SK-N-SH treated with all-trans-retinoic acid at 6 μM for 48 hours (cell line): Measurements from ENCODE around the gene OR5AP2.
"Not testable (repeated sequence)": the region's sequence is repeated elsewhere in the genome, so short reads cannot be mapped to it uniquely, and the experiment has no call there.

Experiments
- ATAC-seq: fragments of 200-7000 bp; cut with Tn5 transposase; 3 replicates; pipeline ENCODE4 v1.9.1; 2020; ENCODE audit warnings: mild to moderate bottlenecking, moderate library complexity
- ARNTL ChIP-seq: fragments of 450-650 bp; formaldehyde crosslinking; IDR thresholded peaks from 2 replicates; pipeline ENCODE4 v1.5.0; 2020; ENCODE audit warnings: low read depth, mild to moderate bottlenecking, moderate library complexity, borderline replicate concordance
- CSDC2 ChIP-seq: fragments of 250-450 bp; sonication (Bioruptor Pico); IDR thresholded peaks from 2 replicates; pipeline ENCODE4 v1.5.0; 2020; ENCODE audit warnings: mild to moderate bottlenecking, moderate library complexity
- ESRRG ChIP-seq: fragments of 250-450 bp; sonication (Bioruptor Pico); IDR thresholded peaks from 2 replicates; pipeline ENCODE4 v1.6.1; 2021; ENCODE audit warnings: mild to moderate bottlenecking
- GLIS3 ChIP-seq: fragments of 250-450 bp; sonication (Bioruptor Pico); IDR thresholded peaks from 2 replicates; pipeline ENCODE4 v1.5.0; 2020; ENCODE audit warnings: mild to moderate bottlenecking, moderate library complexity
- ISL1 ChIP-seq: fragments of 250-450 bp; sonication (Bioruptor Pico); IDR thresholded peaks from 2 replicates; pipeline ENCODE4 v2.1.2; 2022; ENCODE audit warnings: mild to moderate bottlenecking, moderate library complexity
- PPARA ChIP-seq: fragments of 250-450 bp; sonication (Bioruptor Pico); IDR thresholded peaks from 2 replicates; pipeline ENCODE4 v1.5.0; 2020; ENCODE audit warnings: mild to moderate bottlenecking, borderline replicate concordance
- SNAI2 ChIP-seq: fragments of 250-450 bp; sonication (Bioruptor Pico); IDR thresholded peaks from 2 replicates; pipeline ENCODE4 v1.5.0; 2020; ENCODE audit warnings: mild to moderate bottlenecking, moderate library complexity
- TCF4 ChIP-seq: fragments of 250-450 bp; sonication (Bioruptor Pico); IDR thresholded peaks from 2 replicates; pipeline ENCODE4 v1.8.0; 2021; ENCODE audit warnings: mild to moderate bottlenecking, moderate library complexity, borderline replicate concordance
- TOX ChIP-seq: fragments of 250-450 bp; sonication (Bioruptor Pico); IDR thresholded peaks from 2 replicates; pipeline ENCODE4 v1.8.0; 2021; ENCODE audit warnings: mild to moderate bottlenecking, moderate library complexity, borderline replicate concordance
- ZC3H10 ChIP-seq: fragments of 250-450 bp; sonication (Bioruptor Pico); IDR thresholded peaks from 2 replicates; pipeline ENCODE4 v1.5.1; 2021; ENCODE audit warnings: mild to moderate bottlenecking, moderate library complexity
- ZFP3 ChIP-seq: fragments of 250-450 bp; sonication (Bioruptor Pico); IDR thresholded peaks from 2 replicates; pipeline ENCODE4 v1.5.0; 2020; ENCODE audit warnings: mild to moderate bottlenecking, moderate library complexity
- ZFP30 ChIP-seq: fragments of 450-650 bp; formaldehyde crosslinking; IDR thresholded peaks from 2 replicates; pipeline ENCODE4 v1.5.0; 2022; ENCODE audit warnings: mild to moderate bottlenecking, moderate library complexity
- ZNF8 ChIP-seq: fragments of 450-650 bp; formaldehyde crosslinking; IDR thresholded peaks from 2 replicates; pipeline ENCODE4 v1.5.0; 2020; ENCODE audit warnings: mild to moderate bottlenecking, moderate library complexity
- TF ChIP-seq, protein P1 (sequence below): fragments of 250-450 bp; sonication (Bioruptor Pico); IDR thresholded peaks from 2 replicates; pipeline ENCODE4 v1.8.0; 2020; ENCODE audit warnings: mild to moderate bottlenecking, moderate library complexity, borderline replicate concordance
- TF ChIP-seq, protein P2 (sequence below): fragments of 250-450 bp; sonication (Bioruptor Pico); IDR thresholded peaks from 2 replicates; pipeline ENCODE4 v1.8.0; 2021; ENCODE audit warnings: low read depth, mild to moderate bottlenecking, moderate library complexity, borderline replicate concordance

The OR5AP2 gene

DNA sequence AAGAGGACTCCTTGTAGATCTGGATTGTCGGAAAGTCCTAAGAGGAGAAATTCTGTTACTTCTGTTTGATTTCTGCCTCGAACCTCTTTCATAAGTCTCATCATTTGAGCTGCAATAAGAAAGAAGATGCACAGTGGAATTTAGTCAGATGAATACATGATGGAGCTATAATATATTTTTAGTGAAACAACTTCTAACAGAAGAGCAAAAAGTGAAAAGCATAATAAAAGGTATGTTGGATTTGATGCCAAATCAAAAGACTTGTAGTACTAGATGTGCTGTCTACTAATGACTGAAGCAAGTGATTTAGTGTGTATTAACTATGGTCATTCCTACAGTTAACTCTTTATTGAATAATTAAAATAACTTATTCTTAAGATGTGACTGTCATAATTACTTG, at the start of gene OR5AP2:
Gene OR5AP2 (minus strand): TSS at position 101 of the 400 bp plus-strand sequence. CDS start 0 bp downstream, at position 101.
- ATAC-seq: no peak
- TF ChIP-seq GLIS3 (no peak), ISL1 (CRISPR knock-in tag) (no peak), TOX (CRISPR knock-in tag) (no peak)
- TF ChIP-seq, protein P1, sequence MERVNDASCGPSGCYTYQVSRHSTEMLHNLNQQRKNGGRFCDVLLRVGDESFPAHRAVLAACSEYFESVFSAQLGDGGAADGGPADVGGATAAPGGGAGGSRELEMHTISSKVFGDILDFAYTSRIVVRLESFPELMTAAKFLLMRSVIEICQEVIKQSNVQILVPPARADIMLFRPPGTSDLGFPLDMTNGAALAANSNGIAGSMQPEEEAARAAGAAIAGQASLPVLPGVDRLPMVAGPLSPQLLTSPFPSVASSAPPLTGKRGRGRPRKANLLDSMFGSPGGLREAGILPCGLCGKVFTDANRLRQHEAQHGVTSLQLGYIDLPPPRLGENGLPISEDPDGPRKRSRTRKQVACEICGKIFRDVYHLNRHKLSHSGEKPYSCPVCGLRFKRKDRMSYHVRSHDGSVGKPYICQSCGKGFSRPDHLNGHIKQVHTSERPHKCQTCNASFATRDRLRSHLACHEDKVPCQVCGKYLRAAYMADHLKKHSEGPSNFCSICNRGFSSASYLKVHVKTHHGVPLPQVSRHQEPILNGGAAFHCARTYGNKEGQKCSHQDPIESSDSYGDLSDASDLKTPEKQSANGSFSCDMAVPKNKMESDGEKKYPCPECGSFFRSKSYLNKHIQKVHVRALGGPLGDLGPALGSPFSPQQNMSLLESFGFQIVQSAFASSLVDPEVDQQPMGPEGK (CRISPR knock-in tag): no peak

DNA sequence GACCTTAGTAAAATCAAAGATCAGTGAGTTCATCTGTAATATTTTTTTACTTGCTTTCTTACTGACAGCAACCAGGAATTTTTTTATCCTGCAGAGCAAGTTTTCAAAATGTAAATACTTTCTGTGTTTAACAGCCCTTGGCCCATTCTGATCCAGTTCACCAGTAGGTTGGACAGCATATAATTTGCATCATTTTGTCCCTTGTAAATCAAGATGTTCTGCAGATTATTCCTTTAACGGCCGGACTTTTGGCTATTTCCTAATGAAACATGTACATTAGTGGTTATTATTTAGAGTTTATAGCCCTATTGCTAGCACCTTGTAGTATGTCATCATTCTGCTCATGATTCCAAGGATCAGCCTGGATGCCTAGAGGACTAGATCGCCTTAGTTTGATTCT, 48.9 kb upstream of the OR5AP2 start:
- not testable (repeated sequence) for ATAC-seq

- no peak for ATAC-seq
- TF ChIP-seq SNAI2 (CRISPR knock-in tag) (no peak), TCF4 (CRISPR knock-in tag) (no peak), ESRRG (CRISPR knock-in tag) (no peak), ZFP3 (CRISPR knock-in tag) (no peak)
- TF ChIP-seq, protein P2, sequence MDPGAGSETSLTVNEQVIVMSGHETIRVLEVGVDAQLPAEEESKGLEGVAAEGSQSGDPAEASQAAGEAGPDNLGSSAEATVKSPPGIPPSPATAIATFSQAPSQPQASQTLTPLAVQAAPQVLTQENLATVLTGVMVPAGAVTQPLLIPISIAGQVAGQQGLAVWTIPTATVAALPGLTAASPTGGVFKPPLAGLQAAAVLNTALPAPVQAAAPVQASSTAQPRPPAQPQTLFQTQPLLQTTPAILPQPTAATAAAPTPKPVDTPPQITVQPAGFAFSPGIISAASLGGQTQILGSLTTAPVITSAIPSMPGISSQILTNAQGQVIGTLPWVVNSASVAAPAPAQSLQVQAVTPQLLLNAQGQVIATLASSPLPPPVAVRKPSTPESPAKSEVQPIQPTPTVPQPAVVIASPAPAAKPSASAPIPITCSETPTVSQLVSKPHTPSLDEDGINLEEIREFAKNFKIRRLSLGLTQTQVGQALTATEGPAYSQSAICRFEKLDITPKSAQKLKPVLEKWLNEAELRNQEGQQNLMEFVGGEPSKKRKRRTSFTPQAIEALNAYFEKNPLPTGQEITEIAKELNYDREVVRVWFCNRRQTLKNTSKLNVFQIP (CRISPR knock-in tag): no peak
These were observed 46.4 kb upstream of the OR5AP2 start for GRCh38 chr11:56688554-56689100.

DNA sequence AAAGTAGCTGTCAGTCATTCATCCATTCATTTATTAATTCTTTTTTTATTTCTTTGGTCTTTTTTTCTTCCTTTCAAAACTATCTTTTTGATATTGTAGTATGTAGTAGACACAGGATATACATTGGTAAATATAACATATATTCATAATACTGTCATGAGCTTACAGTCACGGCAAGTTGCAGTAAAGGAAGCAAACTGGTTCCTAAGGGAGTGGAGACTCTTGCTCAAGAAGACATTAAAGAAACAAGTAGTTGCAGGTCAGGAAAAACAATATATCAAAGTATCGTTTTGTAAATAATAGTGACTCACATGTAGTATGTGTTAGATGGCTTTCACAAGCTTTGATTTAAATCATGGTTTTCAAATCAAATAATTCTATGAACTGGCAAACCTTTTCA, 28.7 kb upstream of the OR5AP2 start:
- no peak for ATAC-seq

GRCh38 chr11:56663386-56663785, 21.1 kb upstream of the OR5AP2 start, which contains the start of gene OR5AR1:
Gene OR5AR1 (plus strand): TSS chr11:56663686. CDS start chr11:56663686, 0 bp downstream.
- no peak for ATAC-seq
- TF ChIP-seq ZFP3 (CRISPR knock-in tag) (no peak), ZC3H10 (CRISPR knock-in tag) (no peak), ISL1 (CRISPR knock-in tag) (no peak), ZNF8 (no peak), ZFP30 (no peak)
- TF ChIP-seq, protein P2 (CRISPR knock-in tag): no peak

More for the DNA sequence above, 28.7 kb upstream of the OR5AP2 start:
- TF ChIP-seq, protein P1 (CRISPR knock-in tag): no peak

DNA sequence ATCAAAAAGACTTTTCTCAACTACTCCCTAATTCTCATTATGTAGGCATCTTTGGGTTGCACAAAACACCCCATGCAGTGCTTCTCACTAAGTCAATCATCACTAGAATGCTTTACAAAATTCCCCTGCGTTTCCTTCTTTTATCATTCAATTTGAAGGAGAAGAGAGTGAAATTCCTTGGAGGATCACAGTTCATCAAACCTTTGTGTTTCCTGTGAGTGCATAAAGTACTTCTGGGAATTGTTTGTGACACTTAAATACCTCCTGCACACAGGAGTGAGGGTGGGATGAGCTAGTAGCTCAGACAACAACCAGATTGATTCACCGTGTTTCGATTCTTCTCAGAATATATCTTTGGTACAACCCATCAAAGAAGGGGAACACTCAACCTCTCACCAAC, 17.5 kb upstream of the OR5AP2 start:
- ATAC-seq: no peak
- no peak for TF ChIP-seq PPARA (CRISPR knock-in tag)
- no peak for TF ChIP-seq CSDC2 (CRISPR knock-in tag)
- TF ChIP-seq, protein P1 (CRISPR knock-in tag): no peak
- no peak for TF ChIP-seq ARNTL (CRISPR knock-in tag)
- TF ChIP-seq ISL1 (CRISPR knock-in tag): no peak
